ENCODE results near the gene FLRT3.

Gene FLRT3

GRCh38 chr20:14337400-14338171, at the start of gene FLRT3:
Gene FLRT3, minus strand, starts transcription at chr20:14337612. Its CDS starts 10,106 bp downstream, at chr20:14327506.
- no peak for DNase-seq

GRCh38 chr20:14386726-14387125, 49.3 kb upstream of the FLRT3 start:
- DNase-seq = no peak

DNA sequence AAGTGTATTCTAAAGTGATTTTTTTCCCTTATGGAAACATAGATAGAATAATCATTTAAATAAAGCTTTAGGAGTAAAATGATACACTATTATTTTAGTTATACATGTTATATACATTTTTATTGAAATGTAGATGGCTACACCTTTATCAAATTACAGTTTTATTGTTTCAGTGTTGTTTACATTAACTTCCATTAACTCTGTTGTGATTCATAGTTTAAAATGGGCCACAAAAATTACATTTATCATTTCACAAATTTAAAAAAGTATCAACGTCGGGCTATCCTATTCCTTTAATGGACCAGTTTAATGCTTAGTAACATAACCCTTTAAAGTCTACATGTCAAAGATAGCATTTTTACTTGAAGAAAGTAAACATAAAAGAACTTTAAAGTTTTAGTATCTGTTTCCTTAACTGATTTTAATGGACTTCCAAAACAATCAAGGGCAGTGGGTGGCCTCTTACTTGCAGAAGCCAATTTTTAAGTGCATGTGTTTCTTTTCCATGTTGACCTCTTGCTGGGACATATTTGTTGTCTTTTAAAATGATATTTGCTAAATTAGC, 47.8 kb upstream of the FLRT3 start:
- DNase-seq = no peak

DNA sequence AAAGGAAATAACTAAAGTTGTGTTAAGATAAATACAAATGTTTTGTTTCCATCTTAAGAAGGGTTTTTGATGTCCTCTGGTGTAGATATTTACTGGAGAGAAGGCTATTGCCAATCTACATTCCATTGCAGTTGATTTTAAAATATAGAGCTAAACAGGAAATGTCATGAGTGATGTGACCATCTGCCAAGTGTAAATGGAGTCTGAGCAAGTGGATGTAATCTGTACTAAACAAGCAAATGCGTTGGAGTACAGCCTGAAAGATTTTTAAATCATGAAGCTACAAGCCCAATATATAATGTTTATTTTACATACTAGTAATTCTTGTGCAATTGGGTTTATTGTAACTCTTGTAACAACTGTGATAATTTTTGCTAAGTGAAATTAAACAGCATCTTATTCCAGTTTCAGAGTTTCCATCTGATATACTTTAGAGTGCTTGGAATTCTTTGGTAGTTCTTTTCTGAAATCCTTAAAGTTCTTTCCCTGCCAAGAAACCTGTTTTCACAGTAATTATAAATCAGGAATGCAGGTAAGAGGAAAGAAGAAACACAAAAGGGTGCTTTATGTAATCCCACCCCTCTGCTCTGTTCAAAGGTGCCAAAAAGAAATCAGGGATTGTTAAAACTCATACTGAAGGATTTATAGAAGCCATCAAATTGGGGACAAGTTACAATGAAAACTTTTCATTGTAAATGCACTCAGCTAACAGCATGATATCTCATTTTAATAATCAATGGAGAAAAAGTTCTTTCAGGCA, 47.2 kb upstream of the FLRT3 start:
- no peak for DNase-seq

DNA sequence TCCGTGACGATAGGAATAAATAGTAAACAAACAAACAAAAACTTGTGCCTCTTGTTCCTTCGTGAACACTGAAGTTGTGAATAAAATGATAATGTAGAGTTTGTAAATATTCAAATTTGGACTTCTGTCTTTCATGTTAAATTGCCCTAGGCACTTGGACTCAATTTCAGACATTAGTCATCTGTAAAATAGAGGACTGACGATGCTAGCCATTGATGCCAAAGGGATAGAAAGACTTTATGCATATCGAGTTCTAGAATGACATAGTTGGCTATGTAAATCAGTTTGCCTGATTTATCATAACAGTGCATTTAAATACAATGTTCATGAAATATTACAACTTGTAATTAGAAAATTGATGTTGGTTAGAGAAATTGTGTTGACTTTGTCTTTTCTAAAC, 45.9 kb upstream of the FLRT3 start:
- DNase-seq = no peak

DNA sequence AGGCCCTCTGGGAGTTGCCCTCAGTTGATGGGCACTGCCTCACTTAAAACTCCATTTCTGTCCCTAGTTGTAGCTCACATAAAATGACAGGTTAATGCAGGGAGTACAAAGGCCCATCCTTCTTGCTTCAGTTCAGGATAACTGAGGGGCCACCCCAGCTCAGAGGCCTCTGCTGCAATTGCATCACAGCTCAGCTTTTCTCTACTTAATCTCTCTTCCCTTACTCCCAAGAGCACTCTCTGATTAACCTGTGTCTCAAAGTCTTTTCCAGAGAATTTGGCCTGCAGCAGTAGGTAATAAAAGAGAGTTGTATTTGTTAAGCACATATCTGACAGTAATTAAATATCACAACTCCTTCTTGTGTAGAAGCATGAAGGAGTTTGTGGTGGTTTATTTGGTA, 40.9 kb upstream of the FLRT3 start:
- DNase-seq = no peak

GRCh38 chr20:14375416-14375985, 38.1 kb upstream of the FLRT3 start:
- no peak for DNase-seq

GRCh38 chr20:14374196-14374595, 36.8 kb upstream of the FLRT3 start:
- DNase-seq = no peak

DNA sequence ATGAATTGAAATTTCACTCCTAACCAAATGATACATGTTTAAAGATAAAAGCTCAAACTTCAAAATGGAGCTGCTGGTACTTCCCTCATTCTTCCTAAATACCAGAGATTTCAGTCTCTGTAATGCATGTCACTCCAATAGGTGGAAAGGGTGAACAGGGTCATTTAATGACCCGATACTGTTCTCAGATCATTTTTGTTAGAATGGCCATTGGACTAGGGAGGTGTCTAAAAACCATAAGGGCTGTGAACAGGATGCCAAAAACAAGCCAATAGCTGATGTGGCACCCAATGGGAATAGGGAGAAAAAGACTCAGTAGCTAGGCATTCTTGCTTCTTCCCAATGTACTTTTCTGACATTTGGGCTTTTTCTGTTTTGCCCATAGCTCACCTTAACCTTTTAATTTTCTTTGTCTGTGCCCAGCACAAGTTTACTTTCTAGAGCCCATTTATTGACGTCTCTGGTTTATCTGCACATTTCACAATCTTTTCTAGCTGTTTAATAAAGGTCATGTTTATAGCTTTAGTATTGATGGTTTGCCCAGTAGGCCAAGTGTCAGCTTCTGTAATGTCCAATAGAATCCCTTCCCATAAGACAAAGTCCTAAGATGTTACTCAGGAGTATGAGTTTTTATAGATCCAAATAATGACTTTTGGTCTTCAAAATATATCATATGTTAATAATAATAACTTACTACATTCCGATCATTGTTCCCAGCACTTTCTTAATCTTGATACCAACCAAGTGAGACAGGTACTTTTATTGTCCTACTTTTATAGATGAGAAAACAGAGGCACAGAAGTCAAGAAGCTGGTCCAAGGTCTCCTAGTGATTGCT, 24.3 kb upstream of the FLRT3 start:
- DNase-seq = no peak

DNA sequence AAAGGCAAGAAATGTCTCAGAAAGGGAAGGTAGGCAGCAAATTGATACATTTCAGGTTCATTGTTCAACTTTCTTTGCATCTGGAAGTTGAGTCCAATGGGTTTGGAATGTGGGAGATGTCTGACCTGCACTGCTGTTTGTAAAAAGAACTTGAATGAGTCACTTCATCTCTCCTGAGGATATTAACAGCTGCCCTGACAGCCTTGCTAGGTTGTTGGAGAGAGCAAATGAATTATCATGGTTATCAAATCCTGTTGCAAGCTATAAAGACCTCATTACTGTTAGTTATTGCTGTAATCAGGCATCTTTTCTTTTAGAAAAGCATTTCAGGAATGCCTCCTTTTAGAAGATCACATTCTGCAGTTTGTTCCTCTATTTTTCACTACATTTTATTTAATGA, 23.0 kb upstream of the FLRT3 start:
- no peak for DNase-seq

- DNase-seq = no peak
Observed at GRCh38 chr20:14355791-14356190, 18.4 kb upstream of the FLRT3 start.

GRCh38 chr20:14344746-14345145, 7.3 kb upstream of the FLRT3 start:
- DNase-seq = no peak

GRCh38 chr20:14343491-14344065, 6.2 kb upstream of the FLRT3 start:
- no peak for DNase-seq

GRCh38 chr20:14342918-14343317, 5.5 kb upstream of the FLRT3 start:
- no peak for DNase-seq

GRCh38 chr20:14341801-14342200, 4.4 kb upstream of the FLRT3 start:
- DNase-seq = no peak

- no peak for DNase-seq
Observed at GRCh38 chr20:14336686-14337085, 726 bp downstream of the FLRT3 start.

GRCh38 chr20:14335052-14335451, 2.4 kb downstream of the FLRT3 start:
- no peak for DNase-seq

DNA sequence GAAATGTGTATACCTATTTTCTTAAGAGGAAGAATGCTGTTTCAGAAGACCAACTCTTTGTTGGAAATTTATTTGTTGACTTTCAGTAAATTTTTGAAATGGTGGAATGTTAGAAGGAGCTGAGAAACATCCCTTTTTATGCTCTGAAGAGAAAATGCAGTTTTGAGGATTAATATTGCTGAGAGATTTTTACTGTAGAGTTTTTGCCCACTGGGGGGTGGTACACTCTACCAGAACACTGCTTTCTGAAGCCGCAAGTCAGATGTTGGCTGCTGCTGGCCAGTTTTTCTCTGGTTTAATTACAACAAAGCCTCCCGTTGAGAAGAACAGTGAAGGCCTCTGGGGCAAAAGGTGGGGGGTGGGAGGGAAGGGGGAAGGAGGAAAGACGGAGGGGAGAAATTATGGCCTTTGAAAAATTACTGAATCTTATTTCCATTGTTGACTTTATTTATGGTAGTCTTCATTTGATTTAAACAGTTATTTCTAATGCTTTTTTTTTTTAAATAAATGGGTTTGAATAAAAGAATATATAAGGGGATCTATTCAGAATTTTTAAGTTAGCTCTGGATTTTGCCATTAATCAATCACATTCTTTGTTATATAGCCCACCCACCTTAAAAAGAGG, 3.0 kb downstream of the FLRT3 start:
- no peak for DNase-seq

- no peak for DNase-seq
Observed at GRCh38 chr20:14333721-14334120, 3.7 kb downstream of the FLRT3 start.

DNA sequence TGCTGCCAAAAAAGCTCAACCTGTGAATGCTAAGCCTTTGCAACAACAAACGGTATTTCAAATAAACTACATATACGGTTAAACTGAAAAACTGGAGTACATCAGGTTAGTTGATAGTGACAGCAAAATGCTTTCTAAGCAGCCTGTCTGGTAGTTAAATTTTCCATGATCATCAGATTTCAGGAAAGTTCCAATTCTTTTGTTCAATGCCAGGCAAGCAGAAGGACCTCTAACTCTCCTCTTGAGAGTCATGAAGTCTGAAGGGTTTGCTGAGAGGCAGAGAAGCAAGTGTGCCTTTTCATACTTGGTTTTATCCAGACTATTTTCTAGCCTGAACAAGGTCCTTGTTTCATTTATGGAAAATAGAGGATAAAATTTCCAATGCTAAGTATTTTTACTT, 4.5 kb downstream of the FLRT3 start:
- no peak for DNase-seq

DNA sequence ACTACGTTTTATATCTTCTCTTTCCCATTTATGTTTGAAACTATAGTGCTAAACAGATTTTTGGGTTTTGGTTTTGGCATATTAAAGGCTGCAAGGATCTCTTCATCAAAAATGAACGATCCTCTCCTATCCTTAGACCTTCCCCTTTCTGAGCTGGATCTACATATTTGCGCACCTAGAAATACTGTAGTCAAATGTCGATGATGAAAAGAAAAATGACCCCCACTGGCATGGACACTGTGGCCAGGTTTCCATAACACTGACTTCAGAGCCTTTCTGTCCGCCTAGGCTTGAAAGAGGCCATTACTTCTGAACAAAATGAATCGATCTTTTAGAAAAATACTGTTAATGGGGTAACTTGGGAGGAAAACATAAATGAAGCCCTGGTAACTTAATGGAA, 5.8 kb downstream of the FLRT3 start:
- no peak for DNase-seq

DNA sequence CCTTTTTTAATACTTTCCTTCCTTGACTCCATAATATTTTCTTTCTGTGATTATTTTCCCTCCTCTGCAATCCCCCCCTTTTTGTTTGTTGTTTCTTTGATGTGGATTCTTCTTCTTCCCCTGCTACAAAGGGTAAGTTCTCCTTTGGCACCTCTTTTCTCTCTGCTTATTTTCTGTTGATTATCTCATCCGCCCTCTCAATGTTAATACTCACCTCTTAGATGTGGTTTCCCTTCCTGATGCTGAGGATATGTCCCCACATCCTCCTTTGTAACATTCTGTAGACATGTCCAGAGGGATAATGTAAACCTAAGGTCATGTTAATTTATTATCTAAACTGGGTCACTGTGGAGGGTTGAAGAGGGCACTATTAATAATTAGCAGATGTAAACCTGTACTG, 17.7 kb downstream of the FLRT3 start:
- DNase-seq = no peak

Data from CD4-positive, alpha-beta T cell treated with Interleukin-10 for 1 hour (primary cell).